ENCODE results near the gene ARHGEF3. TPM values are rescaled to one million over a fixed set of nuclear protein-coding genes. Genes with fewer than 3 reads are reported as not detected.

Gene ARHGEF3
- total and polyA plus RNA-seq, 2 donors (not counting 3 experiments of a cell fraction or from before 2014, with no cell fraction given) = 6.7 to 16.3 TPM

- Histone ChIP-seq H3K4me3 (replicated peaks in 1 of 3; ENCODE audit: insufficient read depth in 1 of 3, low read depth in 1 of 3, low read length in 3 of 3) (no peak overlapping the region), H3K4me1 (ENCODE audit: control insufficient read depth, extremely low read depth, insufficient read depth, low read length) (peaks cover 12% of the 10 kb centered on the region), H2AFZ (ENCODE audit: low read depth, low read length) (no peak overlapping the region), H3K4me2 (ENCODE audit: insufficient read depth, low read length) (no peak overlapping the region), H4K20me1 (replicated peaks; ENCODE audit: control insufficient read depth, extremely low read depth, insufficient read depth, low read length) (no peaks in the 10 kb centered on the region), H3K79me2 (ENCODE audit: control insufficient read depth, insufficient read depth, low read length) (no peaks in the 10 kb centered on the region), H3K27me3 (ENCODE audit: control insufficient read depth in 2 of 2, insufficient read depth in 2 of 2, low read length in 2 of 2) (no peaks in the 10 kb centered on the region), H3K9me1 (replicated peaks; ENCODE audit: control insufficient read depth, extremely low read depth, insufficient read depth, low read length) (no peaks in the 10 kb centered on the region), H3K27ac (ENCODE audit: insufficient read depth, low read depth, low read length) (no peak overlapping the region), H3K9me3 (replicated peaks; ENCODE audit: control insufficient read depth, insufficient read depth, low read length) (no peaks in the 10 kb centered on the region), H3K9ac (replicated peaks; ENCODE audit: extremely low read depth, insufficient read depth, low read length) (no peak overlapping the region), H3K36me3 (ENCODE audit: control insufficient read depth in 2 of 2, extremely low read depth in 1 of 2, insufficient read depth in 2 of 2, low read length in 2 of 2) (no peaks in the 10 kb centered on the region)
- ChIA-PET POLR2A (no interaction called here), CTCF (interaction anchor here (1.3 kb wide), 1 partner anchor 9 kb away, joined by 3 read pairs; no protein-coding TSS in a partner anchor)
- FAIRE-seq = no peak
- no peak for DNase-seq (ENCODE audit: low read depth, low spot score)
- TF ChIP-seq CTCF (IDR thresholded peaks at IDR 0.05; ENCODE audit: extremely low read depth in 1 of 2, insufficient read depth in 1 of 2, low read depth in 1 of 2, low read length in 2 of 2) = no peak
- no peak for TF ChIP-seq POLR2A (IDR thresholded peaks at IDR 0.05; ENCODE audit: low read depth, low read length)
- TF ChIP-seq MAX (IDR thresholded peaks at IDR 0.05; ENCODE audit: insufficient read depth, insufficient read length) = no peak
- TF ChIP-seq EZH2 (IDR thresholded peaks at IDR 0.05; ENCODE audit: borderline replicate concordance, low read depth, low read length, severe bottlenecking) = no peak
- TF ChIP-seq POLR2AphosphoS5 (IDR thresholded peaks at IDR 0.05; ENCODE audit: insufficient read depth, low read depth, low read length) = no peak
- TF ChIP-seq JUN (IDR thresholded peaks at IDR 0.05; ENCODE audit: borderline replicate concordance, insufficient read depth, insufficient read length, low read depth) = no peak
- no peak for TF ChIP-seq FOS (IDR thresholded peaks at IDR 0.05; ENCODE audit: borderline replicate concordance, insufficient read depth, low read length)
- no peak for TF ChIP-seq GATA2 (IDR thresholded peaks at IDR 0.05; ENCODE audit: insufficient read depth, insufficient read length, low read depth, low read length)
- dilution Hi-C loops (cut with MboI; ENCODE audit: extremely low pct_ligation_motif_present, low sequenced_read_pairs) (no loop called here), intact Hi-C loops (cut with micrococcal nuclease) (no loop called here)
- BruUV-seq (replicated peaks) = no TSS peak
Measured at GRCh38 chr3:56833022-56833421, 31.3 kb upstream of the ARHGEF3 start.

Measured in endothelial cell of umbilical vein (primary cell).